HG03039 (cell line): ENCODE data around the gene CRIP2.

Experiments used
- ATAC-seq: cut with Tn5 transposase; IDR thresholded peaks from one replicate; pipeline ENCODE4 v1.9.1; 2021; ENCODE audit warnings: mild to moderate bottlenecking, moderate library complexity; ENCODE audit not compliant: unreplicated experiment

The CRIP2 gene

DNA sequence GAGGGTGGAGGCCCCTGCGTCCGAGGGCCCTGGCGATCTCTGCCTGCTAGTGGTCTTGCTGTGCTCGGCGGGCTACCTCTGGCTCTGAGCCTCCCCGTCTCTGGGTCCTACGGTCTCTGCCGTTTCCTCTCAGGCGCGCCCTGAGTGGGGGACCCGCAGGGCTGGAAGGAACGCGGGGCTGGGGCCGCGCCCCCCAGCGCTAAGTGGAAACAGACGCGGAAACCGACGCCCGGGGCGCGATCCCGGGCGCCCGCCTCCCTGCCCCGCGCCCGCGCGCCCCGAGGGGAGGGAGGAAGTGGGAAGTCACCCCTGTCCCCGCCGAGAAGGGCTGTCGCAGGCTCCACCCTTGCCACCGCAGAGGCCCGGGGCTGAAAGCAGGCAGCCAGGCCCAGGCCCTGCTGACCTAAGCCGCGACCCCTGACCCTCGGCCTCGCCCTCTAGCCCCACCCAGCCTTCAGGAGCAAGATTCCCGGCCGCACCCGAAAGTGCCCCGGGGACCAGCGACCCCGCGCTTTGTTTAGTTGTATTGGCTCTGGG lies 12.9 kb downstream of the CRIP2 start:
- ATAC-seq: no peak

- no peak for ATAC-seq
Observed at GRCh38 chr14:105487986-105488777, 13.6 kb downstream of the CRIP2 start.

DNA sequence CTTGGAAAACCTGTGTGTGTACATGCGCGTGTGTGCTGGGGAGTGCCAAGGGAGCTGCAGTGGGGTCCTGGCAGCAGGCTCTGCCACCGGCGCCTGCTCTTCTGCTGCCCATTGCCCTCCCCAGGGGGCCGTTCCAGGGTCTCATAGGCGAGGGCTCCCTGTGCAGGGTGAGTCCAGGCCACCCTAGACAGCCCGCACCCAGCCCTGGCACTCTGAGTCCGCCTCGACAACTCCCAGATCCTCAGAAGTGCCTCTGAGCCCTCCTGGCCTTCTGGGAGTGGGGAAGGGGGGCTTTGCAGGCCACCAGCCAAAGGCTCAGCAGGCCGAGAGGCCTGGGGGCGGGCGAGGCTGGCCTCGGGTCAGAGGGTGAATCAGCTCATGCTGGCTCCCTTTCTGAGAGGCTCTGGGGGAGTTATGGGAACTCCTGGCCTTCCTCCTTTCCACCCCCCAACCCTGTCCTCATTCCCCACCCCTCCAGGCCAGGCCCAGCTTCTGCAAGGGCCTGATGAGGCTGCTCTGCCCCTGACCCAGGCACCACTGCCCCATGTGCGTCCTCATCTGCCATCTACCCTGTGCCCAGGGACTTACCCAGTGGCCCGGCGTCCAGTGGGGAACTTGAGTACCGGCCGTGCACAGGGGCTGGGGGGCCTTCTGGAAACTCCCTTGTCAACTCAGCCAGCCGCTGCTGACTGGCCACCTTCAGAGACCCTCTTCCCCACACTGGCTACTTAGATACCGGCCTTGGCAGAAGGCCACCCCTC lies 14.3 kb downstream of the CRIP2 start:
- ATAC-seq: no peak

DNA sequence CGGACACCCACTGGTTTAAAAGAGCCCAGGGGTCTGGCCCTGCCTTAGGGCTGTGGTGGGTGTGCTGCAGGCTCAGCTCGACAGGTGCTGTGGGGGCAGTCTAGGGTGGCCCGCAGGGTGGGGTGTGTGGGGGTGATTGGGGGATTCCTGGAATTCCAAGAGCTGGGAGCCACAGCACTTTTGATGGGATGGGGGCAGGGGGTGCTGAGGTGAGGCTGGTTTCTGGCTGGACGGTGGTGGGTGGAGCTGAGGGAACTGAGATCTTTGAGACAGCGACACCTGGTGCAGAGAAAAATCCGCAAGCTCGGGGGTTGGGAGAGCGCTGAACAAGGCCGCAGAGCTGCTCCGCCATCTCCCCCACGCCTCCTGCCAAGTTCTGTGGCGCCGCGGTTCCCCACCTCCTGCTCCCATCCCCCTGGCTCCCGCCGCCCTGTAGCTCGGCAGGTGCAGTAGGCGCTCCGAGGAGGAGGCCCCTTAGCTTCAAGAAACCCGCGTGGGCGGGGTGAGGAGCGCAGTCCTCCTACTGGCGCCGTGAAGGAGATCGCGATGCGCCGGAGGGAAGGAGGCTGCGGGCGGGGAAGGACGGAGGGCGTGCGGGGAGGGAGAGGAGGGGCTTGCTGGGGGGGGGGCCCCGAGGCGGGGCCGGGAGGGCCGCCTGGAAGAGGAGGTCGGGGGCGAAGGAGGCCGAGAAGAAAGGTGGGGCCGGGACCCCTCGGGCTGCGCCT lies 15.1 kb downstream of the CRIP2 start:
- ATAC-seq: no peak

DNA sequence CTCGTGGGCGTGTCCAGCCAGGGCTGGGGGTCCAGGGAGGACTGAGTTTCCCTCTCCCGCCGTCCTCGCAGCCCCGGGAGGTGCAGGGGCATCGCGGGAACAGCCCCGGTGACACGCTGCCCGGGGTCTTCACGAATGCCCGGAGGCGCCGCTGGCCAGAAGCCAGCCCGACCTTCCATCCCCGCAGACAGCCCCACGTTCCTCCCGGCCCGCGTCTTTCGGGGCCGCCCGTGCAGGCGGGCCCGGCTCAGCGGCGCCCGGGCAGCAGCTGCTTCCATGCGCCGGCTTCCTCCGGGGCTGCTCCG lies 15.6 kb downstream of the CRIP2 start:
- peak; percentile 0 for ATAC-seq

DNA sequence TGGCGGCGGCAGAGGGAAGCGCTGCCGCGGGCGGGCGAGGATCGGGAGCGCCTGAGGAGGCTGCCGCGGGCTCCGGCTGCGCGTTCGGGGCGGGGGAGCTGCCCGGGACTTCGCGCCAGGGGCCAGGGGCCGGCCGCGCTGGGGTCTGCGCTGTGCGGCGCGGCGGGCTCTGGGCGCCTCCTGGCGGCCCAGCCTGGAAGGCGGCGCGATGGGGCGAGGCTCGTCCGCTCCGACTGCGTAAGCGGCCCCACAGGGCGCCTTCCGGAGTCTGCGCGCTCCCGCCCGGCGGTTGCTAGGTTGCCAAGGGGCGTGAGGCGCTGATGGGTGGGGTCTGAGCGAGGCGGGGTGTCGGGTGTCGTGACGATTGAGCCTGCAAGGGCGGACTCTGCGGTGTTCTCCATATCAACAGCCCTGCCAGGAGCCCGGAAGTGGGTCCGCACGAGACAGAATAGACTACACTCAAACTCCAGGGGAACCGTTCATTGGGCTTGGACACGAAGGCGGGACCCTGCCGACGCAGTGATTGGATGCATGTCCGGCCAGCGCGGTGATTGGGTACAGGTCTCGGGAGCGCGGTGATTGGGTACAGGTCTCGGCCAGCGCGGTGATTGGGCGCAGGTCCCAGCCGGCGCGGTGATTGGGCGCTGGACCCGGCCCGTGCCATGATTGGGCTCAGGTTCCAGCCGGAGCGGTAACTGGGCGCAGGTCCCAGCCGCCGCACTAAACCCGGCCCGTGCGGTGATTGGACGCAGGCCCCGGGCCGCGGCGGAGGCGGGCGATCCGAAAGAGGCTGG lies 16.1 kb downstream of the CRIP2 start, which contains the start of gene TEDC1:
Gene TEDC1, plus strand, starts transcription at position 675 of the 794 bp plus-strand sequence. CDS start 130 bp downstream, outside the sequence.
- ATAC-seq: peak; percentile 56

GRCh38 chr14:105491366-105491973 lies 16.8 kb downstream of the CRIP2 start:
- no peak for ATAC-seq

DNA sequence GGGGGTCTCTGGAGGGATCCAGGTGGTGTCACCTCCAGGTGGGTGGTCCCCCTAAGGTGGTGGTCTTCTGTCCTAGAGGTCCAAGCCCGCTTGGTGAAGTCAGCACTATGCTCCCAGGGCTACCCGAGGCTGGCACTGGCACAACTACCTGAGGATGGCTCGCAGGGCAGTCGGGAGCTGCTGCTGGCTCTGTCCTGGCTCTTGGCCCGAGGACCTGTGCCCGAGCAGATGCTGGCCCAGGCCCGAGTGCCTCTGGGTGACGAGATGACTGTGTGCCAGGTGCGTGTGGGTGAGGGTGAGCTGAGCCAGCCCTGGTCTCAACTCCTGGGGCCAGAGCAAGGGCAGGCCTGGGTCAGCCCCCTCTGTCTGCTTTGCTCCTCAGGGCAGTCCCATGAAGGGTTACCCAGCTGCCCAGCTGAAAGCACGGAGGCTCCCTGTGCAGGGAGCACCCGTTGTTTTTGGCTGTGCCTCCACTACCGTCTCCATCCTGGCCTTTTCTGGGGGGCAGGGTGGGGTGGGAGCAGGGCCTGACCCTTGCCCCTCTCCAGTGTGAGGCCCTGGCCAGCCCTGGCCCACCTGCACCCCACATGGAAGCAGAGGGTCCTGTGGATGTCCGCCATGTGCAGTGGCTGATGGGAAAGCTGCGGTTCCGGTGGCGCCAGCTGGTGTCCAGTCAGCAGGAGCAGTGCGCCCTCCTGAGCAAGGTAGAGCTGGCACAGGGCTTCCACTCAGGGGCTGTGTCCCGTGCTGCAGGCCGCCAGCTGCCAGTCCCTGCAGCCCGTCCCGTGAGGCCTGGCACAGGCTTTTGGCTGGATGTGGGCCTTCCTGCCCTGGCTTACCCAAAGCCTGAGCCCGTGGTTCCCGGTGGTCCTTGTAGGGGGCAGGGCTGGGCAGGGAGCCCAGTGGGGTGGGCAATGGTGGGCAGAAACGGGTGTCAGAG lies 17.7 kb downstream of the CRIP2 start:
- no peak for ATAC-seq

DNA sequence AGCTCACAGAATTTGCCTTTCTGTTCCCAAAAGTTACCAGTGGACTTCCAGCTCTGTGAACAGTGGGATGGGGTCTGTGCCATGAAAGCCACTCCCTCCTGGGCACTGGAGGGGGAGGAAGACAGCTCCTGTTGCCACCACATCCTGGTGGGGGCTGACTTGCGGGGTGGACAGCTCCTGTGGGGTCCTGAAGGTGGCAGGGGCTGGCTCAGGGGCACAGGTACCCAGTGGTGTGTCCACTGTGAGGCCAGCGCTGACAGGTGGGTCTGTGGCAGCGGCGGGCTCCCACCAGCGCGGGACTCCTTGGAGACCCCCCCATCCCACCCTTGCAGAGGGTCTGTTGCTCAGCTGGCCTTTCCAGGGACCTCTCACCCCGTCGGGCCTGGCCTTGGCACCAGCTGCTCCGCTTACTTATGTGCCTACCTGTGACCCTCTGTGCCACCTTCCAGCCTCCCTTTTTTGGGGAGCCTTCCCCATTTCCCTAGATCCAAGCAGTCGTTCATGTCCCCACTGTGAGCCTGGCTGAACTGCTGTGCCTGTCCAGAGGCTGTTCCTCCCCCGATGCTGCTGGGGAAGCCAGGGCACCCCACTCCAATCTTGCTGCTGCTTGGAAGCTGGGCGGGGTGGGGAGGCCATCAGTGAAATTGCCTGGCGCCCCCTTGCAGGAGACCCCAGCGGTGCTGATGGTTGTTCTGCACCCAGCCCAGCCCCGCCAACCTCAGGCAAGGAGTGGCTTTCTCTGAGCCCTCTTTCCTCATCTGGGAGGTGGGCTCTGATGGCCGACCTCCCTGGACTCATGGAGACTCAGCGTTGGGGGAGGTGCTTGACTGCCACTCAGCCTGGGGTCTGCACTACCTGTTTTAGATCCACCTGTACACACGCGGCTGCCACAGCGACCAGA lies 18.6 kb downstream of the CRIP2 start:
- ATAC-seq: no peak

- ATAC-seq: no peak
Observed at GRCh38 chr14:105493921-105494605, 19.4 kb downstream of the CRIP2 start.

DNA sequence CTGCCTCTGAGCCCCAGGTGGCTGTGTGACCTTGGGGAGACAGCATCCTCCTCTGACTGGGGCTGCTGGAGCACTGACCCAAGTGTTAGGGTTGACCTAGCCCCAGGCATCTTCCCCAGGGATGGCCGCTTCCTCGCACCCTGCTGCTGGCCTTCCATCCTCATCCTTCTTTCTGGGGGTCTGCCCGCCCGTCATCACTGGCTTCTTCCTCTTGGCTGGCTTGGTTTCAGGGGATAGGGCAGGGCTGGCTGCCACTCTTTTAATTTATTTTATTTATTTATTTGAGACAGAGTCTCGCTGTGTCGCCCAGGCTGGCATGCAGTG lies 19.9 kb downstream of the CRIP2 start:
- no peak for ATAC-seq

DNA sequence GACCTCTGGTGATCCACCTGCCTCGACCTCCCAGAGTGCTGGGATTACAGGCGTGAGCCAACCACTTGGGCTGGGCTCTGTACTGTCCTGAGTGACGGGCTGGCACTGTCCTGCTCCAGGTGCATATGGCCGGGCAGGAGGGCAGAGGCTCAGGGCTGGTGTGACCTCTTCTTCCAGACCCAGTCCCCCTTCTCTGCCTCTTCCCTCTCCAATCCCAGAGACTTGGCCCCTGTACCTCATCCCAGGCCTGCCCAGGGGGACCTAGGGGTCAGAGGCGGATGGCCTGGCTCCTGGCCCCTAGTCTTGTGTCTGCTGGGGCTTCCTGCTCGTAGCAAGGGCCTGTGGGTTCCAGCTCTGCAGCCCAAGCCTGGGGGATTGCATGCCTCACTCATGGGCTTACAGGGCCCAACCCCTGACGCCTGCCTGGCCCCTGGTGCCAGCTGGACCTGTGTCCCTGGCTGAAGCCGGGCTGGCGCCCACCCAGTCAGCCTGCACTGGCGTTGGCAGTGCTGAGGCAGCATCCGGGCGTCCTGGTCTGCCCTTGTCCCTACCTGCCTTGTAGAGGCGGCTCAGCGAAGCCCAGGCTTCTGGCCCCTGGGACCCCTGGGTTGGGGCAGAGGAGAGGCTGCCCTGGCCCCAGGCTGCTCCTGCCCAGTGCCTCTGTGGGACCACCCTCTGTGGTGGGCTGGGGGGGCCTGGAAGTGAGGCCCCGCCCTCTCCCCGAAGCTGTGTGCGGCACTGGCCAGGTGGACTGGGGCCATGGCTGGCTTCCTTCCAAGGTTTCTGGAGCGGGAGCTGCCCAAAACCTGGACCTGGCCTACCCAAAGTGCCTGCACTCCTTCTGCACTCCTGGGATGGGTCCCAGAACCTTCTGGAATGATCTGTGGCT lies 20.7 kb downstream of the CRIP2 start:
- ATAC-seq: no peak

GRCh38 chr14:105495990-105496830 lies 21.6 kb downstream of the CRIP2 start:
- ATAC-seq: no peak

- ATAC-seq: no peak
Observed at GRCh38 chr14:105496831-105497591, 22.4 kb downstream of the CRIP2 start.
